Adrenal gland (tissue), 12 donors: ENCODE results near the gene ARL15. TPM values are rescaled to one million over a fixed set of nuclear protein-coding genes. Genes with fewer than 3 reads are reported as not detected.
A peak's percentile ranks its signal among the peaks of the same experiment; 100 is the strongest.

ENCODE experiments used
- DNase-seq, 7 donors: peaks; one replicate each; pipeline ENCODE4 v3.0.0-alpha.2; 2019 to 2020
- H3K27ac ChIP-seq, 5 donors: fragments of 200-600 bp; sonication (generic) in 4 of 5; 1 replicate in 3 of 5; 2 replicates in 2 of 5; pipeline versions ENCODE4 v1.5.1 to v1.8.0; 2016 to 2020; ENCODE audit warnings: mild to moderate bottlenecking in 1 of 5
- H3K27me3 ChIP-seq: fragments of 200-600 bp; 2 replicates; pipeline ENCODE4 v1.8.0; 2021
- H3K36me3 ChIP-seq, 2 donors: fragments of 200-600 bp; replicated peaks in 1 of 2; 1 replicate in 1 of 2; 2 replicates in 1 of 2; pipeline versions ENCODE4 v1.5.1 to v1.8.0; 2018 to 2022
- H3K4me1 ChIP-seq, 2 donors: fragments of 200-600 bp; replicated peaks in 1 of 2; 1 replicate in 1 of 2; 2 replicates in 1 of 2; pipeline versions ENCODE4 v1.5.1 to v1.8.0; 2018 to 2021
- H3K4me3 ChIP-seq, 4 donors: fragments of 200-600 bp; sonication (generic) in 3 of 4; one replicate each; pipeline ENCODE4 v1.5.1; 2016 to 2018
- H3K9me3 ChIP-seq, 3 donors: fragments of 200-600 bp; sonication (generic) in 1 of 3; replicated peaks in 1 of 3; 1 replicate in 2 of 3; 2 replicates in 1 of 3; pipeline versions ENCODE4 v1.5.1 to v1.8.0; 2016 to 2021
- POLR2A ChIP-seq, 2 donors: fragments of 450-650 bp; IDR thresholded peaks; one replicate each; pipeline ENCODE4 v1.6.1; 2017; ENCODE audit warnings: antibody characterized with exemption in 2 of 2, mild to moderate bottlenecking in 2 of 2, moderate library complexity in 1 of 2
- WGBS, 4 donors: extraction: QIAGEN DNeasy Blood & Tissue Kit in 2 of 4; methylation state at CpG; one replicate each; pipeline versions ENCODE4 v1.1.5 to v1.1.7; 2013 to 2017; 5-methylcytosine and 5-hydroxymethylcytosine counted together
- intact Hi-C, 2 donors: fragments of 100-400 bp; cut with DNase I; formaldehyde crosslinking; loops; one replicate each; pipeline versions ENCODE4 v1.14.1 to v1.15.0; 2022 to 2023
- polyA plus RNA-seq, 3 donors: library from polyadenylated mRNA; stranded (reverse); fragments of 200-250 nt in 2 of 3; fragments of 350-450 nt in 1 of 3; fragmentation: Illumina TruSeq in 1 of 3; extraction: RNeasy Lipid Tissue Mini Kit (QIAGEN cat#74804) in 1 of 3; gene quantifications; one replicate each; pipeline ENCODE4 v1.2.3, GENCODE V29; 2013 to 2014
- total RNA-seq, 9 donors: library from RNA; depleted of rRNA in 4 of 9; stranded (reverse); fragments of >200 nt in 4 of 9; fragments of 120-200 nt in 1 of 9; fragmentation: NEBNext Ultra II Directional in 1 of 9; extraction: Animal tissue kit (Norgen Biotek cat#: 25700) in 1 of 9; gene quantifications; one replicate each; pipeline versions ENCODE4 v1.1.0 to v1.2.4, GENCODE V29; 2013 to 2023
- TF ChIP-seq, protein P1 (sequence below), 6 experiments: fragments of 450-650 bp in 4 of 6; fragments of 200-600 bp in 2 of 6; sonication (generic) in 1 of 6; IDR thresholded peaks; 1 replicate in 5 of 6; 2 replicates in 1 of 6; pipeline versions ENCODE4 v1.5.1 to v1.8.0; 2016 to 2021; ENCODE audit warnings: antibody characterized with exemption in 6 of 6, mild to moderate bottlenecking in 2 of 6, moderate library complexity in 1 of 6
- donor health status: healthy with polysubstance abuse.
- donor health status: Bipolar disorder and iron deficiency.
- donor health status: DM: yes; HTN: yes; CAD: no.
- donor health status: DM: no; HTN: no; CAD: no.
- donor health status: DM: no; HTN: no; CAD: no.
- donor health status: DM: yes; HTN: yes; CAD: no.

ARL15 gene
- total and polyA plus RNA-seq, 12 donors, result 12.1 to 85.6 (median 38.9) TPM

DNA sequence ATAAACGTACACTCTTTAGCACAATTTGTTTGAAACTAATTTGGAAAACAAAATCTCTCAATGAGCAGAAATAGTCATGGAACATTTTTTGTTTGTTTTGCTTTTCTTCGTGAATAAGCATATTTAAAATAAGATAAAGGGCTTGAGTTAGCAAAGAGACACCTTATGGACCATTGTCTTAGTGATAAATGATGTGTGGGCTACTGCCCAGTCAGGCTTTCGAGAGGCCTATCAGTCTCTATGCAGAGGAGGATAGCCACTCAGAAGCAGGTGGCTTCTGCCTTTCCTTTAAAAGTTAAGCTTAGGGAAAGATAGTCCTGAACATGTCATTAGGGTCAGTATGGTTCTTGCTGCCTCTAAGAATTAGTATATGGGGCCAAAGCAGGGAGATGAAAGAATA lies 2.1 kb upstream of the ARL15 start:
- H3K4me1 ChIP-seq, result peaks cover 12 to 20% of the 10 kb centered on the region in 2 donors
- H3K9me3 ChIP-seq, result no peaks in the 10 kb centered on the region
- TF ChIP-seq POLR2A (IDR thresholded peaks at IDR 0.05), result no peak
- no peaks in the 10 kb centered on the region for H3K27me3 ChIP-seq
- H3K36me3 ChIP-seq, result no peaks in the 10 kb centered on the region
- H3K27ac ChIP-seq, result no peak overlapping the region
- 69 to 86% (median 83%) methylated on average over 3 of the region's 3 CpGs for WGBS, 4 donors
- intact Hi-C loops, result loop anchor here (10.0 kb wide), 2 partner anchors 58 to 102 kb away; no protein-coding TSS in a partner anchor
- H3K4me3 ChIP-seq, result no peak overlapping the region
- DNase-seq, result no peak

DNA sequence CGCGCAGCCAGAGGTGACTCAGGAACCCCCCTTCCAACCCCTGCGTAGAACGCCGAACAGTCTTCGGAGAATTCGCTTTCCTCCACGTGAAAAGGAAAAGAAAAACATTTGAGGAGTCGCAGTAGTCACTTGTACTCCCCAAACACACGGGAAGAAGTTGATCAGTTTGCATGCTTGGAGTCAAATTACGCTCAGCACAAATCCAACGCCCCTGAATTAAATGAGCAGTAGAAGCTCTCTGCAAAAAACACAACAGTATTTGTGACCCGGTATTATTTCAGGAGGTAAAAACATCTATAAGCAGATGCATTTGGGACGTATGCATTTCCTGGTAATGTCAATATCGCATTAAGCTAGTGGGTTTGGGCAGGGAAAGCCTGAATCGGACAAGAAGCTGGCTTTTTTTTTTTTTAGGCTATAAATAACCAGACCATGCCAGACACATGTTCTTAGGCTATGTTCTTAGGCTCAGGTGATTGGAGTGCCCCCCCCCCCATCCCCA lies 854 bp upstream of the ARL15 start:
- intact Hi-C loops, result loop anchor here (10.0 kb wide), 2 partner anchors 56 to 104 kb away; no protein-coding TSS in a partner anchor
- peak overlapping the region in 4 of 5 donors; percentile 81 to 90 (median 86) for H3K27ac ChIP-seq
- H3K4me1 ChIP-seq, result peaks cover 12 to 21% of the 10 kb centered on the region in 2 donors
- H3K27me3 ChIP-seq, result no peaks in the 10 kb centered on the region
- DNase-seq, result peak in 2 of 7 donors; percentile 6 to 12
- WGBS, 4 donors, result 0 to 1% (median 0%) methylated on average over 12 to 16 of the region's 16 CpGs
- H3K4me3 ChIP-seq, result peak overlapping the region; percentile 34 to 89 (median 84)
- no peak for TF ChIP-seq POLR2A (IDR thresholded peaks at IDR 0.05)
- TF ChIP-seq, protein P1, sequence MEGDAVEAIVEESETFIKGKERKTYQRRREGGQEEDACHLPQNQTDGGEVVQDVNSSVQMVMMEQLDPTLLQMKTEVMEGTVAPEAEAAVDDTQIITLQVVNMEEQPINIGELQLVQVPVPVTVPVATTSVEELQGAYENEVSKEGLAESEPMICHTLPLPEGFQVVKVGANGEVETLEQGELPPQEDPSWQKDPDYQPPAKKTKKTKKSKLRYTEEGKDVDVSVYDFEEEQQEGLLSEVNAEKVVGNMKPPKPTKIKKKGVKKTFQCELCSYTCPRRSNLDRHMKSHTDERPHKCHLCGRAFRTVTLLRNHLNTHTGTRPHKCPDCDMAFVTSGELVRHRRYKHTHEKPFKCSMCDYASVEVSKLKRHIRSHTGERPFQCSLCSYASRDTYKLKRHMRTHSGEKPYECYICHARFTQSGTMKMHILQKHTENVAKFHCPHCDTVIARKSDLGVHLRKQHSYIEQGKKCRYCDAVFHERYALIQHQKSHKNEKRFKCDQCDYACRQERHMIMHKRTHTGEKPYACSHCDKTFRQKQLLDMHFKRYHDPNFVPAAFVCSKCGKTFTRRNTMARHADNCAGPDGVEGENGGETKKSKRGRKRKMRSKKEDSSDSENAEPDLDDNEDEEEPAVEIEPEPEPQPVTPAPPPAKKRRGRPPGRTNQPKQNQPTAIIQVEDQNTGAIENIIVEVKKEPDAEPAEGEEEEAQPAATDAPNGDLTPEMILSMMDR (IDR thresholded peaks at IDR 0.05), result no peak
- H3K9me3 ChIP-seq, result no peaks in the 10 kb centered on the region
- H3K36me3 ChIP-seq, result no peaks in the 10 kb centered on the region

DNA sequence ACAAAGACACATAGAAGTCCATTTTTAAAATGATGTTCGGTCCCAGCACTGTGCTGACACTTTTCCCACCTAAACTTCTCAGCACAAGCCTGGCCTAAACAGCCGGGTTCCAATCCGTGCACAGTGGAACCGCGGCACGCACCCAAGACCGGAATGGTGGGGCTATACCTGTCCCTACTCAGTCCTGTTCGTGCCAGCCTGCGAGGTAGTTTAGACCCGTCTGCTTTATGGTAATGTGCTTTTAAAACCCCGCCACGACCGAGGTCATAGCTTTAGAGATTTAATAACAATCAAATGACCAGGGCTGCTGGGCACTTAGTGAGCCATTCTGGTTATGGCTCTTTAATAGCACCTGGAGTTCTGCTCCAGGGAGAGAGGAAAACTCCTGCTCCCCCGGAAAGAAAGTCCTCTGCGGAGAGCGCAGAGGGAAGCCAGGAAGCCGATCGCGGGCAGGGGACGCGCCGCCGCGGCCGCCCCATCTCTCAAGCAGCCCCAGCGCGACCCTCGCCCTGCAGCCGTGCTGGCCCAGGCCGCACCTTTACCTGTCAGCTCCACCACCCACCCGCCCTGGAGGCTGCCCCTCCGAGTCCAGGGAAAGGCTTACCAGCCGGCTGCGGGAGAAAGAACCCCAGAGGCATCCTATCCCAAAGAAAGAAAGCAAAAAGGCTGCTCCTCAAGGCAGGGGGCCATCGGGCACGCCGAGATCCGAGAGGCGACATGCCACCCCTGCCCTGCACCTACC lies 511 bp downstream of the ARL15 start:
- peak overlapping the region in 4 of 5 donors; percentile 81 to 89 (median 86) for H3K27ac ChIP-seq
- H3K9me3 ChIP-seq, result no peaks in the 10 kb centered on the region
- H3K4me3 ChIP-seq, result peak overlapping the region; percentile 43 to 97 (median 86)
- TF ChIP-seq, protein P1 (IDR thresholded peaks at IDR 0.05), result no peak
- TF ChIP-seq POLR2A (IDR thresholded peaks at IDR 0.05), result no peak
- WGBS, 4 donors, result 0 to 1% (median 0%) methylated on average over 11 to 39 of the region's 39 CpGs
- H3K27me3 ChIP-seq, result no peaks in the 10 kb centered on the region
- H3K36me3 ChIP-seq, result no peaks in the 10 kb centered on the region
- intact Hi-C loops, result loop anchor here (10.0 kb wide), 2 partner anchors 55 to 105 kb away; no protein-coding TSS in a partner anchor
- H3K4me1 ChIP-seq, result peaks cover 12 to 21% of the 10 kb centered on the region in 2 donors
- DNase-seq, result peak; percentile 30 to 68 (median 43)

DNA sequence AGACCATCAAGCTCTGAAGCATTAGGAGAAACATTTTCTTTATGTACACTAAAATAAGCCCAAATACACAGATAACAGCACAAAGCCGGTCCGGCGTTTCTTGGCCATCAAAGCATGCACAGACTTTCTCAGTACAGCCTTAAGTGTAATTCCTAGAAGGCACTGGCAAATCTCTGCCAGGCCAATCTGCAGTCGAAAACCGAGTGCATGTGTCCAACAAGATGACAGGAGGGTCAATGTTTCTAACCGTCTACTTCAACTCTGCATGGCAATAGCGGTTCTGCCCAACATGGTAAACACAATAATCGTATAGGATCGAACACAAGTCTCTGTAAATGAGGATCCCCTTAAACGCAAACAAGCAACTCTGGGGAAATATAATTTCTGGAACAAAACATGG lies 1.1 kb downstream of the ARL15 start:
- WGBS, 4 donors, result 7 to 18% (median 10%) methylated on average over 10 of the region's 10 CpGs

More for the DNA sequence above, 1.1 kb downstream of the ARL15 start:
- no peak for TF ChIP-seq POLR2A (IDR thresholded peaks at IDR 0.05)
- TF ChIP-seq, protein P1 (IDR thresholded peaks at IDR 0.05), result no peak
- H3K27me3 ChIP-seq, result no peaks in the 10 kb centered on the region
- H3K27ac ChIP-seq, result peak overlapping the region in 2 of 5 donors; percentile 88 to 89
- no peaks in the 10 kb centered on the region for H3K36me3 ChIP-seq
- H3K4me3 ChIP-seq, result peak overlapping the region in 3 of 4 donors; percentile 43 to 89 (median 82)
- H3K9me3 ChIP-seq, result no peaks in the 10 kb centered on the region
- DNase-seq, result peak in 3 of 7 donors; percentile 10 to 23 (median 17)
- H3K4me1 ChIP-seq, result peaks cover 12 to 21% of the 10 kb centered on the region in 2 donors
- intact Hi-C loops, result loop anchor here in 1 of 2 donors (10.0 kb wide), 1 partner anchor 54 kb away; no protein-coding TSS in a partner anchor
